HG02759 (cell line): ENCODE measurements around the gene DMD.
"Not testable (repeated sequence)": the region's sequence is repeated elsewhere in the genome, so short reads cannot be mapped to it uniquely, and the experiment has no call there.

Experiments
- ATAC-seq: cut with Tn5 transposase; IDR thresholded peaks from one replicate; pipeline ENCODE4 v1.9.1; 2021; ENCODE audit warnings: mild to moderate bottlenecking, moderate library complexity; ENCODE audit not compliant: unreplicated experiment

Gene DMD

DNA sequence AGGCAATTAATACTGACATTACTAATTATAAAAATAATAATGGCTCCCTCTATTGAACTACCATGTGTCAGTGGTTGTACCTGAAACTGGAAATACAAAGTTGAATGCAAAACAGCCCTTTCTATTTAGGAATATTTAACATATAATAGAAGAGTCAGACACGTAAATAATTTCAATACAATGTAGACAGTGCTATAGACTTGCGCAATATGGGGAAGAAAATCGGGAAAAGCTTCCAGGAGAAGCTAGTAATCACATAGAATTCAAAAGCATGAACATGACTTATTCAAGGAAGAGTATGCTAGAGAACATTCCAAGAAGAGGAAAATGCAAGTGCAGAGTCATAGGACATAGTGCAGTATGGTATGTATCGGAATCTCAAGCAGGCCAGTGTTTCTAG lies 1730.7 kb downstream of the DMD start:
- ATAC-seq = no peak

DNA sequence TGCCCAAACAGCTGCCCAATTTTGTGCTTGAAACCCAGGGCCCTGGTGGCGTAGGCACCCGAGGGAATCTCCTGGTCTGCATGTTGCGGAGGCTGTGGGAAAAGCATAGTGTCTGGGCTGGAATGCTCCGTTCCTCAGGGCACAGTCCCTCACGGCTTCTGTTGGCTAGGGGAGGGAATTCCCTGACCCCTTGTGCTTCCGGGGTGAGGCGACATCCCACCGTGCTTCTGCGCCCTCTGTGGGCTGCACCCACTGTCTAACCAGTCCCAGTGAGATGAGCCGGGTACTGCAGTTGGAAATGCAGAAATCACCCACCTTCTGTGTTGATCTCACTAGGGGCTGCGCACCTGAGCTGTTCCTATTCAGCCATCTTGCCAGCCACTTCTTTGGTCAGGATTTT lies 1740.1 kb downstream of the DMD start:
- no peak for ATAC-seq

GRCh38 chrX:31470753-31471152 lies 1740.6 kb downstream of the DMD start:
- ATAC-seq = not testable (repeated sequence)

DNA sequence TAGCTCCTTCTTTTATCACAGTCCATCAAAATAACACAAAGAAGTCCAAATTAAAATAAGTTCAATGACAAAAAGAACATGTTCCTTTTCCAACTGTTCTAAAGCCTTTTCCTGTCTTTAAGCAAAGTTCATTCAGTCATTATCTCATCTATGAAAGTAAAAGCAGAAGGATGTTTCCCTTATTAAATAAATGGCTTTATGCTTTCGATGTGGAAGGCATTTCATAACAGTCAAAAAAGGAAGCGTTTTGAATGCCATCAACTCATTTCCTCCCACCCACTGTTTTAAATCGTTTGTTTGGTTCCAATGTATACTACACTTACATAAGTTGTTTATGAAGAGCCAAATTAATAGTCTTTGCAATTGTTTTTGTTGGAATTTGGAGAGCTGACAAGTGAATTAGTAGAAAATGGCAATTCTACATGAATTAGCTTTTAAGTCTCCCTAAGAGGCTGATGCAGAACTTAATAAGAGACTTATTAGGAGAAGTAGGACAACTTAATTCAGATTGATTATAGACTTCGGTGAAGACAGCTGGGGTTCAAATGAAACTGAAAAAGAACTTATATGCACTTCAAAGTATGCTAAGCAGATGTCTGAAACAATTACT lies 1746.9 kb downstream of the DMD start:
- no peak for ATAC-seq

GRCh38 chrX:31461266-31461665 lies 1750.1 kb downstream of the DMD start:
- no peak for ATAC-seq

- no peak for ATAC-seq
Measured at GRCh38 chrX:31459361-31459760, 1752.0 kb downstream of the DMD start.

DNA sequence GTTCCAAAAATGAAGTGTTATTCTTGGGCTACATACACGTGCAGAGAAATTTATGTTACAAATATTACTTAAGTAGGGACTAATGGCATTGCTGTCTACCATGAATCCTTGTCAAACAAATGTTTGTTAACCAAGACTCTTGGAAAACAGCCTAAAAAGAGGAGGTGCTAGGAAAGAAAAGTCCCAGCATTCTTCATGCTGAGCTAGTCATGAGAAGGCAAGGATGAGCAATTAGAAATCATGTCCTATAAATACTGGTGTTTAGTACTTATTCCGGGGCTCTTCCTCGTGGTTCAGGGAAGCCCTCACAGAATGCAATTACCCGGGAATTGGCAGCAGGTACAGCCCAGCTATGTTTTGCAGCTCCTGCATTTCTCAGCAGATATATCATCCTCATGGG lies 1761.4 kb downstream of the DMD start:
- ATAC-seq = no peak

DNA sequence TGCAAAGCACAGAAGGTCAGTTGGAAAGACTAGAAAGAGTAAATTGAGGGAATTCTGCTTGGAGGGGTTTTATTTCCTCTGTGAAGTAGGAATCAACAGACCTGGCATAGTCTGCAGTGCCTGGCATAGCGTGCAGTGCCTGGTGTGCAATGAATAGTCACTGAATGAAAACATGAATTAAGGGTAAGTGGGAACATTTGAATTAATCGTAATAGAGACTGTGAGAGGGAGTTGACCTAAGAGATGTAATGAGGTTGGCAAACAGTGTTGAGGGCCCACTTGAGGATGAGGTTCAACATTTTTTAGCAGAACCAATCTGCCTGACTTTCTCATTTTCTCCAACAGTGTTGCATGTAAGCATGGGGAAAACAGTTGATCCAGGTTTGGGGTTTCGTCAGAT lies 1762.3 kb downstream of the DMD start:
- ATAC-seq = no peak

GRCh38 chrX:31445542-31445941 lies 1765.8 kb downstream of the DMD start:
- no peak for ATAC-seq

GRCh38 chrX:31443654-31444053 lies 1767.7 kb downstream of the DMD start:
- no peak for ATAC-seq

- ATAC-seq = no peak
Measured at GRCh38 chrX:31440546-31440945, 1770.8 kb downstream of the DMD start.

DNA sequence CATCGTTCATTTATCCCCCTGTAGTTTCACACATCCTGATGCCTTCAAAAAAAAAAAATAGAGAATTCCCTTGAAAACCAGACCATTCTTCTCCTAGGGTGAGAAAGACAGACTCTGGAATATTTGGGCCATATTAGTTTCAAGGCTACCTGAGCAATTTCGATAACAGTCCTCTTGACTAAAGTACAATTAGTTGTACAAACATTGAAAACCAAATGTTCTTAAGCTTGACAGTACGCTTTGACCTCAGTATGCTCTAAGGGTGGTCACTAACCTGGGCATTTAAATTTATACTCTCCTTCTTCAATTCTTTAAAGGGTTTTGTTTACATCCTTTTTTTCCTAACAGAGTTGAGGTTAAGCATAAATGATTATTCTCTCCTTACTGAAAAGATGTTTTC lies 1774.9 kb downstream of the DMD start:
- ATAC-seq = no peak

- no peak for ATAC-seq
Measured at GRCh38 chrX:31435592-31435991, 1775.8 kb downstream of the DMD start.

DNA sequence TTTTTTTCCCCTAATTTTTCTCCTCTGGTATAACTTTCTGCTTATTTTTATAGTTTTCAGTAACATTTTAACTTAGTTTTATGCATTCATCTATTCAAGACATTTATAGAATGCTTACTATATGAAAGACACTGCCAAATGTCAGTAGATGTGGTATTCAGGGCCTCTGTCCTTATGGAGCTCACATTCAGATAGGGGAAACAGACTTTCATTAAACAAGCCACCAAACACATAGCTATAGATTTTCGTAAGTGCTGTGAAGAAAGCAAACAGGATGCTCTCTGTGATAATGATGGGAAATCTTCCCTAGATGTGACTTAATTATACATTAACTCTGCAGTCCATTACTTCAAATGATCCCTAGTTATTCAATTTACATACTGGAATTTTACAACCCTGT lies 1777.5 kb downstream of the DMD start:
- ATAC-seq = no peak

GRCh38 chrX:31429915-31430314 lies 1781.4 kb downstream of the DMD start:
- ATAC-seq = no peak

- peak; percentile 47 for ATAC-seq
Measured at GRCh38 chrX:31423609-31424189, 1787.7 kb downstream of the DMD start.

GRCh38 chrX:31421441-31421840 lies 1789.9 kb downstream of the DMD start:
- no peak for ATAC-seq

GRCh38 chrX:31420711-31421151 lies 1790.6 kb downstream of the DMD start:
- no peak for ATAC-seq

DNA sequence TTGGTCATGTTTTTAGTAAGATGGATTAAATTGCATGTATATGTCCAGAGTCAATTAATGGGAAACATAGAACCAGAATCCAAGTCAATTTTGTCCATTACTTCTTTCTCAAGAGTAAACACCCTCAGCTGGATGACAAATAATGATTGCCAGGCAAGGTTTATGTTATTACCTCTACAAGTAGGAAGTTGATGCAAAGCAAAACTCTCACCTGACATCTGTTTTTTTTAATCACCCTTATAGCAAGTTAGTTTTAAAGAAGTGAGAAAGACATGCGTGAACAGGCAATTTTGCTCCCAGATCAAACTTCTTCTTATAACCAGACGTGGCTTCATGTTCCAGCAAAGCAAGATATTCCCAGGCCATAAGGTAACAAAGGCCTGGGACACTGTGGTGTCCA lies 1791.0 kb downstream of the DMD start:
- ATAC-seq = no peak

GRCh38 chrX:31397119-31397518 lies 1814.2 kb downstream of the DMD start:
- no peak for ATAC-seq

DNA sequence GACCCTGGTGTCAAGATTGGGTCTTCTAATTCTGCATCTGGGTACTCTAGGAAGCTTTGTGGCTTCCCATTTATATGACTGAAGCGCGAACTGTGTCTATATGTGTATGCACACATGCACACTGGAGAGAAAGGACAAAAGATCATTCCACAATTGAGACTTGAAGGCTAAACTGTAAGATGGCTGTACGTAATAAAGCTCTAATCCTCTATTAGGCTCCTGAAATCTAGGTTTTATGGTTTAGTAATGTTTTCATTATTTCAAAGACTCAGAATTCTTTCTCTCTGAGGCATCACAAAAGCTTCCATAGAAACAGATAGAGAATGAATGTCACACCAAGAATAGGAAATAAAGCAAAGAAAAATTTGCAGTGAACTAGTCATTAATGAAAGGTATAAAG lies 1818.8 kb downstream of the DMD start:
- ATAC-seq = no peak

GRCh38 chrX:31388946-31389345 lies 1822.4 kb downstream of the DMD start:
- ATAC-seq = no peak

GRCh38 chrX:31384471-31384870 lies 1826.9 kb downstream of the DMD start:
- ATAC-seq = no peak
